ENCODE measurements around the gene CRACR2A. TPM values are rescaled to one million over a fixed set of nuclear protein-coding genes. Genes with fewer than 3 reads are reported as not detected.

The CRACR2A gene
- total and polyA plus RNA-seq, 2 of the 8 experiments (the other 6 are each of a cell fraction or from before 2014, with no cell fraction given), result 0.85 to 3.2 TPM

- no peak for TF ChIP-seq JUND (IDR thresholded peaks at IDR 0.05; ENCODE audit: low read length)
- no peak for TF ChIP-seq BACH1 (IDR thresholded peaks at IDR 0.05; ENCODE audit: low read length)
- TF ChIP-seq TAF7 (optimal IDR thresholded peaks at IDR 0.05; ENCODE audit: borderline replicate concordance, low read depth, low read length), result no peak
These were observed 139.1 kb downstream of the CRACR2A start (continued) for GRCh38 chr12:3613641-3614395.
